ENCODE results near the gene ADGRL1.
A peak's percentile ranks its signal among the peaks of the same experiment; 100 is the strongest.

Gene ADGRL1

GRCh38 chr19:14114439-14114838 is 91.5 kb downstream of the ADGRL1 start:
- H4K20me1 ChIP-seq (ENCODE audit: control insufficient read depth, insufficient read depth, low read depth, low read length), result peaks cover 8% of the 10 kb centered on the region; the same call in 1 of the 2 replicates
- no peak for TF ChIP-seq EZH2phosphoT487 (IDR thresholded peaks at IDR 0.05; ENCODE audit: borderline replicate concordance, low read length)
- TF ChIP-seq CTCF (IDR thresholded peaks at IDR 0.05; ENCODE audit: low read depth, low read length, poor library complexity, severe bottlenecking), result no peak
- no peaks in the 10 kb centered on the region for H3K9me3 ChIP-seq (ENCODE audit: control insufficient read depth, insufficient read depth, low read length)
- peaks cover 36% of the 10 kb centered on the region for H3K79me2 ChIP-seq (ENCODE audit: control insufficient read depth, low read length)
- no peaks in the 10 kb centered on the region for H3K27me3 ChIP-seq (ENCODE audit: control insufficient read depth, low read length)
- peak overlapping the region; percentile 67 for H3K4me2 ChIP-seq (ENCODE audit: low read length)
- H3K27ac ChIP-seq (ENCODE audit: low read depth, low read length), result 0 out of 2 replicates have a peak overlapping the region, but pooled peaks have one; percentile 10
- H3F3A ChIP-seq (ENCODE audit: control insufficient read depth, insufficient read depth), result peaks cover 13% of the 10 kb centered on the region
- peak overlapping the region; percentile 81; the same call in 1 of the 2 replicates for H3K4me3 ChIP-seq (ENCODE audit: low read length)
- H3K9me2 ChIP-seq (replicated peaks; ENCODE audit: control insufficient read depth, low read length), result no peaks in the 10 kb centered on the region
- no peaks in the 10 kb centered on the region for H3K36me3 ChIP-seq (ENCODE audit: control insufficient read depth, low read length)
- H3K4me1 ChIP-seq (ENCODE audit: control insufficient read depth, low read length), result peaks cover 41% of the 10 kb centered on the region

- Histone ChIP-seq H3K9me2 (replicated peaks; ENCODE audit: control insufficient read depth, low read length) (no peaks in the 10 kb centered on the region), H3K9me3 (ENCODE audit: control insufficient read depth, insufficient read depth, low read length) (no peaks in the 10 kb centered on the region), H3K4me1 (ENCODE audit: control insufficient read depth, low read length) (peaks cover 39% of the 10 kb centered on the region), H3K27ac (ENCODE audit: low read depth, low read length) (no peak overlapping the region), H3K79me2 (ENCODE audit: control insufficient read depth, low read length) (peaks cover 36% of the 10 kb centered on the region), H3K4me2 (ENCODE audit: low read length) (no peak overlapping the region), H4K20me1 (ENCODE audit: control insufficient read depth, insufficient read depth, low read depth, low read length) (peaks cover 7% of the 10 kb centered on the region; the same call in 1 of the 2 replicates), H3F3A (ENCODE audit: control insufficient read depth, insufficient read depth) (peaks cover 8% of the 10 kb centered on the region), H3K36me3 (ENCODE audit: control insufficient read depth, low read length) (no peaks in the 10 kb centered on the region), H3K4me3 (ENCODE audit: low read length) (no peak overlapping the region), H3K27me3 (ENCODE audit: control insufficient read depth, low read length) (no peaks in the 10 kb centered on the region)
- TF ChIP-seq EZH2phosphoT487 (IDR thresholded peaks at IDR 0.05; ENCODE audit: borderline replicate concordance, low read length) (no peak), CTCF (IDR thresholded peaks at IDR 0.05; ENCODE audit: low read depth, low read length, poor library complexity, severe bottlenecking) (peak; percentile 62)
Observed at GRCh38 chr19:14113762-14114414, 92.1 kb downstream of the ADGRL1 start.

- TF ChIP-seq CTCF (IDR thresholded peaks at IDR 0.05; ENCODE audit: low read depth, low read length, poor library complexity, severe bottlenecking), result no peak
- TF ChIP-seq EZH2phosphoT487 (IDR thresholded peaks at IDR 0.05; ENCODE audit: borderline replicate concordance, low read length), result no peak
- peaks cover 36% of the 10 kb centered on the region for H3K79me2 ChIP-seq (ENCODE audit: control insufficient read depth, low read length)
- H3K27me3 ChIP-seq (ENCODE audit: control insufficient read depth, low read length), result no peaks in the 10 kb centered on the region
- H3K4me1 ChIP-seq (ENCODE audit: control insufficient read depth, low read length), result peaks cover 32% of the 10 kb centered on the region
- H4K20me1 ChIP-seq (ENCODE audit: control insufficient read depth, insufficient read depth, low read depth, low read length), result 0 out of 2 replicates have a peak, but pooled peaks cover 5% of the 10 kb centered on the region
- peaks cover 4% of the 10 kb centered on the region; the same call in 1 of the 2 replicates for H3F3A ChIP-seq (ENCODE audit: control insufficient read depth, insufficient read depth)
- no peaks in the 10 kb centered on the region for H3K9me2 ChIP-seq (replicated peaks; ENCODE audit: control insufficient read depth, low read length)
- H3K36me3 ChIP-seq (ENCODE audit: control insufficient read depth, low read length), result no peaks in the 10 kb centered on the region
- no peak overlapping the region for H3K4me3 ChIP-seq (ENCODE audit: low read length)
- no peak overlapping the region for H3K4me2 ChIP-seq (ENCODE audit: low read length)
- no peak overlapping the region for H3K27ac ChIP-seq (ENCODE audit: low read depth, low read length)
- H3K9me3 ChIP-seq (ENCODE audit: control insufficient read depth, insufficient read depth, low read length), result no peaks in the 10 kb centered on the region
Observed at GRCh38 chr19:14112809-14113385, 93.1 kb downstream of the ADGRL1 start.

Data from DOHH2 (cell line).